ENCODE data around the gene ARFGEF3.

DNA sequence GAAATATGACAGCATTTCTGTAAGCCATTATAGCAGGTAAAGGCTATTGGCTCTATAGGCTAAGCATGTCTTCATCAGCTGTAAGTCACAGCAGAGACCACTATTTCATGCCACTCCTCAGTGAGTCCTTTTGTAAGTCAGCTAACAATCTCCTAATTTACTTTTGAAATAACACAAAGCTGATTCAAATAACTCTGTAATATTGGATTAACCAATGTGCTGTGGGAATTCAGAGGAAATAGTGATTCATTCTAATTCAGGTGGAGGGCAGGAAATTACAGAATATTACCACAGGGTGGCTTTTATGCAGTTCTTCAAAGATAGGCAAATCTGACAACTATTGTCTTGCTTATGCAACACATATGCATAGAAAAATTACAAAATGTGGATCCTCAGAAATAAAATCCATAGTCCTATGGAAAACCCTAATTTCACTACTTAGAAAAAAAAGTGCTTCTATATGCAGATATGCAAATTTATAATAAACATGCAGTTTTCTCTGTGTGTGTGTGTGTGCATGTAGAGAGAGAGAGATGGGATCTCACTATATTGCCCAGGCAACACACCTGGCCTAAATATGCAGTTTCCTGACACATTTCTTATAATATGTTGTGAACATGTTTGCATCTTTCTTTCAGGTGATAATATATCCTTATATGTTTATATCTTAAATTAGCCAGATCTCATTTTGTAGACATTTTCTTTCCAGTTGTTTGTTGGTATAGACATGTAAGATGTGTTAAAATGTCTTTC, 211.1 kb downstream of the ARFGEF3 start:
- no peak for TF ChIP-seq POLR2A (IDR thresholded peaks at IDR 0.05)
- no peak for TF ChIP-seq CTCF (IDR thresholded peaks at IDR 0.05)
